ENCODE measurements around the gene RAB8B. TPM values are rescaled to one million over a fixed set of nuclear protein-coding genes. Genes with fewer than 3 reads are reported as not detected.
A peak's percentile ranks its signal among the peaks of the same experiment; 100 is the strongest.

Gene RAB8B
- total and polyA plus RNA-seq, 9 of the 15 experiments (the other 6 are each of a cell fraction or from before 2014, with no cell fraction given), result 7.8 to 32.1 (median 24.2) TPM

GRCh38 chr15:63203451-63204090 is 14.2 kb downstream of the RAB8B start (continued):
- TF ChIP-seq POLR2H (tag; IDR thresholded peaks at IDR 0.05; ENCODE audit: low read depth) (no peak), JUND (IDR thresholded peaks at IDR 0.05; ENCODE audit: borderline replicate concordance, low read depth, low read length) (0 out of 2 replicates have a peak, but pooled peaks have one; percentile 16), JUND (tag; IDR thresholded peaks at IDR 0.05; ENCODE audit: borderline replicate concordance, low read depth, low read length) (no peak), DACH1 (IDR thresholded peaks at IDR 0.05; ENCODE audit: partially characterized antibody) (peak; percentile 33), ZNF764 (CRISPR knock-in tag; IDR thresholded peaks at IDR 0.05; ENCODE audit: low read depth) (no peak), NCOR1 (IDR thresholded peaks at IDR 0.05) (0 out of 2 replicates have a peak, but pooled peaks have one; percentile 21), USF1 (CRISPR knock-in tag; IDR thresholded peaks at IDR 0.05) (no peak), CBFA2T2 (conservative IDR thresholded peaks at IDR 0.05) (peak; percentile 34), ZZZ3 (IDR thresholded peaks at IDR 0.05) (no peak), ZNF277 (CRISPR knock-in tag; IDR thresholded peaks at IDR 0.05; ENCODE audit: borderline replicate concordance) (no peak), TFAM (CRISPR knock-in tag; conservative IDR thresholded peaks at IDR 0.05) (no peak), SRF (CRISPR knock-in tag; IDR thresholded peaks at IDR 0.05) (no peak), ZFX (CRISPR knock-in tag; IDR thresholded peaks at IDR 0.05) (no peak), CHD1 (IDR thresholded peaks at IDR 0.05; ENCODE audit: low read length) (no peak), NCOA1 (IDR thresholded peaks at IDR 0.05; ENCODE audit: low read depth) (no peak), ZNF778 (CRISPR knock-in tag; IDR thresholded peaks at IDR 0.05) (no peak), CXXC5 (CRISPR knock-in tag; IDR thresholded peaks at IDR 0.05) (peak; percentile 37; the same call in 1 of the 2 replicates), TBP (optimal IDR thresholded peaks at IDR 0.05; ENCODE audit: low read depth, low read length) (no peak), ZNF766 (CRISPR knock-in tag; conservative IDR thresholded peaks at IDR 0.05) (0 out of 2 replicates have a peak, but pooled peaks have one; percentile 51)
- TF ChIP-seq, protein P1, sequence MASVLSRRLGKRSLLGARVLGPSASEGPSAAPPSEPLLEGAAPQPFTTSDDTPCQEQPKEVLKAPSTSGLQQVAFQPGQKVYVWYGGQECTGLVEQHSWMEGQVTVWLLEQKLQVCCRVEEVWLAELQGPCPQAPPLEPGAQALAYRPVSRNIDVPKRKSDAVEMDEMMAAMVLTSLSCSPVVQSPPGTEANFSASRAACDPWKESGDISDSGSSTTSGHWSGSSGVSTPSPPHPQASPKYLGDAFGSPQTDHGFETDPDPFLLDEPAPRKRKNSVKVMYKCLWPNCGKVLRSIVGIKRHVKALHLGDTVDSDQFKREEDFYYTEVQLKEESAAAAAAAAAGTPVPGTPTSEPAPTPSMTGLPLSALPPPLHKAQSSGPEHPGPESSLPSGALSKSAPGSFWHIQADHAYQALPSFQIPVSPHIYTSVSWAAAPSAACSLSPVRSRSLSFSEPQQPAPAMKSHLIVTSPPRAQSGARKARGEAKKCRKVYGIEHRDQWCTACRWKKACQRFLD (CRISPR knock-in tag; IDR thresholded peaks at IDR 0.05), result 0 out of 2 replicates have a peak, but pooled peaks have one; percentile 4
- TF ChIP-seq, protein P2, sequence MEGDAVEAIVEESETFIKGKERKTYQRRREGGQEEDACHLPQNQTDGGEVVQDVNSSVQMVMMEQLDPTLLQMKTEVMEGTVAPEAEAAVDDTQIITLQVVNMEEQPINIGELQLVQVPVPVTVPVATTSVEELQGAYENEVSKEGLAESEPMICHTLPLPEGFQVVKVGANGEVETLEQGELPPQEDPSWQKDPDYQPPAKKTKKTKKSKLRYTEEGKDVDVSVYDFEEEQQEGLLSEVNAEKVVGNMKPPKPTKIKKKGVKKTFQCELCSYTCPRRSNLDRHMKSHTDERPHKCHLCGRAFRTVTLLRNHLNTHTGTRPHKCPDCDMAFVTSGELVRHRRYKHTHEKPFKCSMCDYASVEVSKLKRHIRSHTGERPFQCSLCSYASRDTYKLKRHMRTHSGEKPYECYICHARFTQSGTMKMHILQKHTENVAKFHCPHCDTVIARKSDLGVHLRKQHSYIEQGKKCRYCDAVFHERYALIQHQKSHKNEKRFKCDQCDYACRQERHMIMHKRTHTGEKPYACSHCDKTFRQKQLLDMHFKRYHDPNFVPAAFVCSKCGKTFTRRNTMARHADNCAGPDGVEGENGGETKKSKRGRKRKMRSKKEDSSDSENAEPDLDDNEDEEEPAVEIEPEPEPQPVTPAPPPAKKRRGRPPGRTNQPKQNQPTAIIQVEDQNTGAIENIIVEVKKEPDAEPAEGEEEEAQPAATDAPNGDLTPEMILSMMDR (IDR thresholded peaks at IDR 0.05 in 2 of 3, conservative IDR thresholded peaks at IDR 0.05 in 1 of 3; ENCODE audit: insufficient read depth in 2 of 3, low read depth in 1 of 3, low read length in 3 of 3), result peak in 1 of 3 experiments; percentile 33; a peak in 2 of 6 replicates
